Renal cortical epithelial cell (primary cell): Measurements from ENCODE around the gene TMEM109. TPM values are rescaled to one million over a fixed set of nuclear protein-coding genes. Genes with fewer than 3 reads are reported as not detected.
"Not testable (repeated sequence)": the region's sequence is repeated elsewhere in the genome, so short reads cannot be mapped to it uniquely, and the experiment has no call there.

Experiments
- DNase-seq: peaks from one replicate; pipeline ENCODE4 v3.0.0-alpha.2; 2011; ENCODE audit warnings: low read depth
- total RNA-seq: library from RNA; depleted of rRNA; stranded (reverse); fragments of >200 nt; gene quantifications from 2 replicates; pipeline ENCODE4 v1.2.3, GENCODE V29; 2014

Gene TMEM109
- total RNA-seq, 1 donor from 2014 or later: 37.7 TPM

- DNase-seq: no peak
Observed at GRCh38 chr11:60878245-60879101, 35.5 kb upstream of the TMEM109 start.

- no peak for DNase-seq
Observed at GRCh38 chr11:60879104-60879503, 34.9 kb upstream of the TMEM109 start.

- no peak for DNase-seq
Observed at GRCh38 chr11:60879971-60880588, 33.9 kb upstream of the TMEM109 start.

GRCh38 chr11:60880643-60881282 lies 33.2 kb upstream of the TMEM109 start:
- DNase-seq: no peak

GRCh38 chr11:60887556-60887955 lies 26.4 kb upstream of the TMEM109 start:
- peak; percentile 28 for DNase-seq

GRCh38 chr11:60889869-60890311 lies 24.1 kb upstream of the TMEM109 start:
- no peak for DNase-seq

GRCh38 chr11:60890696-60891095 lies 23.3 kb upstream of the TMEM109 start:
- DNase-seq: no peak

GRCh38 chr11:60891103-60891741 lies 22.7 kb upstream of the TMEM109 start:
- no peak for DNase-seq

GRCh38 chr11:60895687-60896086 lies 18.3 kb upstream of the TMEM109 start:
- no peak for DNase-seq

GRCh38 chr11:60897496-60897895 lies 16.5 kb upstream of the TMEM109 start:
- DNase-seq: no peak

GRCh38 chr11:60899046-60899936 lies 14.7 kb upstream of the TMEM109 start:
- DNase-seq: peak; percentile 62

GRCh38 chr11:60899977-60900376 lies 14.0 kb upstream of the TMEM109 start:
- no peak for DNase-seq

GRCh38 chr11:60900673-60901404 lies 13.1 kb upstream of the TMEM109 start:
- DNase-seq: no peak

- DNase-seq: no peak
Observed at GRCh38 chr11:60902625-60903024, 11.3 kb upstream of the TMEM109 start.

GRCh38 chr11:60905047-60905446 lies 8.9 kb upstream of the TMEM109 start:
- DNase-seq: no peak

GRCh38 chr11:60905551-60906113 lies 8.3 kb upstream of the TMEM109 start:
- peak; percentile 67 for DNase-seq

- peak; percentile 95 for DNase-seq
Observed at GRCh38 chr11:60906132-60906972, 7.6 kb upstream of the TMEM109 start, which contains the start of gene PRPF19. Gene PRPF19 (minus strand): TSS chr11:60906585. CDS start chr11:60906382, 203 bp downstream.

GRCh38 chr11:60908803-60909202 lies 5.2 kb upstream of the TMEM109 start:
- DNase-seq: no peak

- DNase-seq: not testable (repeated sequence)
Observed at GRCh38 chr11:60909680-60910280, 4.2 kb upstream of the TMEM109 start.
